NCI-H146 (cell line): ENCODE results near the gene RIBC2.
"Not testable (repeated sequence)": the region's sequence is repeated elsewhere in the genome, so short reads cannot be mapped to it uniquely, and the experiment has no call there.

Experiments
- DNase-seq: peaks from one replicate; lab custom pipeline; 2025; lab: John Stamatoyannopoulos, UW

RIBC2 gene, protein sequence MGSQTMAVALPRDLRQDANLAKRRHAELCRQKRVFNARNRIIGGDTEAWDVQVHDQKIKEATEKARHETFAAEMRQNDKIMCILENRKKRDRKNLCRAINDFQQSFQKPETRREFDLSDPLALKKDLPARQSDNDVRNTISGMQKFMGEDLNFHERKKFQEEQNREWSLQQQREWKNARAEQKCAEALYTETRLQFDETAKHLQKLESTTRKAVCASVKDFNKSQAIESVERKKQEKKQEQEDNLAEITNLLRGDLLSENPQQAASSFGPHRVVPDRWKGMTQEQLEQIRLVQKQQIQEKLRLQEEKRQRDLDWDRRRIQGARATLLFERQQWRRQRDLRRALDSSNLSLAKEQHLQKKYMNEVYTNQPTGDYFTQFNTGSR

GRCh38 chr22:45413368-45414211 lies at the start of gene RIBC2, which contains the start of gene SMC1B:
Gene RIBC2, plus strand, starts transcription at chr22:45413693. Its CDS starts 194 bp downstream, at chr22:45413887.
Gene SMC1B, minus strand, starts transcription at chr22:45413599. Its CDS starts 32 bp downstream, at chr22:45413567.
- peak; percentile 92 for DNase-seq

DNA sequence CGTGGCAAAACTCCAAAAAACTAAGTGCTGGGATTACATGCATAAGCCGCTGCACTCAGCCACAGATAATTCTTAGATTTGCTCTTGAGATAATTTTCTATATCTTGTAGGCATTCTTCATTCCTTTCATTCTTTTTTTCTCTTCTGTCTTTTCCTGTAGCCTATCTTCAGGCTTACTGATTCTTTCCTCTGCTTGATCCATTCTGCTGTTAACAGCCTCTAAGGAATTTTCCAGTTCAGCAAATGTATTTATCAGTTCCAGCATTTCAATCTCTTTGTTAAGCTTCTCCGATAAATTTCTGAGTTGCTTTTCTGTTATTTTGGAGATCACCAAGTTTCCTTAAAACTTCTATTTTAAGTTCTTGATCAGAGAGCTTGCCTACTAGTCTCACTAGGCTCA lies 46.8 kb upstream of the RIBC2 start:
- no peak for DNase-seq

- not testable (repeated sequence) for DNase-seq
Measured at GRCh38 chr22:45373592-45373991, 39.9 kb upstream of the RIBC2 start.

DNA sequence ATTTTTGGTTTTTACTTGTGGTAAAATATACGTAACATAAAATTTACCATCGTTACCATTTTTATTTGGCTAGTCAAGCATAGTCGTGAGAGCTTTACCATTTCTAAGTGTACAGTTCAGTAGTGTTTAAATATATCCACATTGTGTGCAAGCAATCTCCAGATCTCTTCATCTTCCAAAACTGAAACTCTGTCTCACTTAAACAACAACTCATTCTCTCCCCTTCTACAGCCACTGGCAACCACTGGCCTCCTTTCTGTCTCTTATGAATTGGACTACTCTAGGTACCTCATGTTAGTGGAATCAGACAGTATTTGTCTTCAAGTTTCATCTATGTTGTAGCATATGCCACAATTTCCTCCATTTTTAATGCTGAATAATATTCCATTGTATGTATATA lies 37.5 kb upstream of the RIBC2 start:
- no peak for DNase-seq

DNA sequence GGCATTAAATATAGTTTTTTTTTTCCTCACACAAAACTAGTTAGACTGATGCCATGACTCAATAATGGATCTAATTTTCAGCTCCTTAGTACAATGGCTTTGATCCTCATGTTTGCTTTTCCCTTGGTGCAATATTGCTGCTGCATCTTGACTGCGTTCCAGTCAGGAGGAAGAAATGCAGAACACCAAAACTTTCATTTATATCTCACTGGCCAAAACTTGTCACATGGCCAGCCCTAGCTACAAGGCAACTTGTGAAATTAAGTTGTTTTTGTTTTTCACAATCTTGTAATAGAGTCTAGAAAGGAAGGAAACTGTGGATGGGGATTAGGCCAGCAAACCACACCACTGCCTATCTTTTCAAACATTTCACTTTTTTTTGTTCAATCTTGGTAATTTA lies 36.8 kb upstream of the RIBC2 start:
- DNase-seq = no peak

GRCh38 chr22:45381348-45381747 lies 32.1 kb upstream of the RIBC2 start:
- no peak for DNase-seq

DNA sequence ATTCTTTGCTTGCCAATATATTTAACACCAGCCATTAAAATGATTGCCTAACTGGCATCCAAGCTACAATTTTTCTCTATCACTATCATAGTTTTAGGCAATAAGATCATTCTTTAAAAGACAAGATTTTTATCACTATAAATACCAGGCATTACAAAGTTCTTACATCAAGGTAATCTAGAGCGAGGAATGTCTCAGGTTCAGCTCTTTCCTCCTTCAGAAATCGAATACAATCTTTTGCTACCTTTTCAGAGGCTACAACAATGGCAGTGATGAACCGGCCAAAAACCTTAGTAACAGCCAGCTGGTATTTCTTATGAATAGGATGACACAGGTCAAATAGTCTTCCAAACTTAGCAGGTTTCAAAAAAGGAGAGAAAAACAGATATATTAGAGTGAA lies 23.9 kb upstream of the RIBC2 start:
- DNase-seq = no peak

DNA sequence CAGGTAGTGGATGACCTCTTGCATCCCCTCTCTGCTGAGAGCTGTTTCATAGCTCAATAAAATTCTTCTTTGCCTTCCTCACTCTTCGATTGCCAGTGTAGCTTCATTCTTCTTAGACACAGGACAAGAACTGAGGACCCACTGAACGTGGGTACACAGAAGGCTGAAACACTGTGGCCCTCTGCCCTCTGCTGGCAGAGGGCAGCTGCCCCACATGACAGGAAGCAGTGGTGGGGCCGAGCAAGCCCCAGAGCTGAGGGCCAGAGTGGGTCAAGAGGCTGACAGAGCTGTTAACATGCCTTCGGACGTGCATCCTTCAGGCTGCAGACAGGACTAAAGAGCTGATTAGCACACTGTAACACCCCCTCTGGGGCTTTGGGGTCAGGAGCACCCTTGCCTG lies 15.7 kb upstream of the RIBC2 start:
- no peak for DNase-seq

GRCh38 chr22:45398214-45398613 lies 15.3 kb upstream of the RIBC2 start:
- DNase-seq = no peak

- DNase-seq = peak; percentile 42
Measured at GRCh38 chr22:45399712-45400445, 13.6 kb upstream of the RIBC2 start.

GRCh38 chr22:45402466-45402985 lies 11.0 kb upstream of the RIBC2 start:
- no peak for DNase-seq

- DNase-seq = no peak
Measured at GRCh38 chr22:45407793-45408192, 5.7 kb upstream of the RIBC2 start.

DNA sequence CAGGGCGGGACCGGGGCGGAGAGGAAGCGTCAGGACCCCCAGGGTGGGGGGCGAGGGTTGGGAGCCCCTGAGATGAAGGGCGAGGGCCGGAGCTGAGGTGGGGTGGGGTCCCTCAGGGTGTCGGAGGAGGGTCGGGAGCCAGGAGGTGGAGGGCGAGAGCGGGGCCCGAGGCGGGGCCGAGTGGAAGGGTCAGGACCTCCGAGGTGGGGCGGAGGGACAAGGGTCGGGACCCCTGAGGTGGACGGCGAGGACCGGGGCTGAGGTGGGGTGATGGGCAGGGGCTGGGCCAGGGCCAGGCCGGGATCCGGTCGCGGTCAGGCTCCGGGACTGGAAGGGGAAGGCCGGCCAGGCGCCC lies 503 bp upstream of the RIBC2 start:
- DNase-seq = no peak

GRCh38 chr22:45418056-45418769 lies 4.7 kb downstream of the RIBC2 start:
- no peak for DNase-seq

DNA sequence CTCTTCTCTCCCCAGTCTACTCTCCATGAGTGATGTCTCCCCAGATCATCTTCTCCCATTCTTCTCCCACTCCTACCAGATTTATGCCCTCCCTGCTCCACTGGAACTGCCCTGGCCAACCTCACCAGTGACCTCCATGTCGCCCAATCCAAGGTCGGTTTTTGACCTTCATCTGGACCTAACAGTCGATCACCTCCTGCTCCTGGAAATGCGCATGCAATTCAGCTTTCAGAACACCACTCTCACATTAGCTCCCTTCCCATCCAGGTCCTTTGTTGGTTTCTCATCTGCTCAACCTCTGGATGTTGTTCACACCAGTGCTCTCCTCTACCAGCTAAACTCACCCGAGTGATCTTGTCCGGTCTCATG lies 5.3 kb downstream of the RIBC2 start:
- no peak for DNase-seq

- no peak for DNase-seq
Measured at GRCh38 chr22:45420011-45420410, 6.5 kb downstream of the RIBC2 start.

GRCh38 chr22:45420539-45420938 lies 7.0 kb downstream of the RIBC2 start:
- no peak for DNase-seq

GRCh38 chr22:45421349-45422055 lies 8.0 kb downstream of the RIBC2 start:
- no peak for DNase-seq

DNA sequence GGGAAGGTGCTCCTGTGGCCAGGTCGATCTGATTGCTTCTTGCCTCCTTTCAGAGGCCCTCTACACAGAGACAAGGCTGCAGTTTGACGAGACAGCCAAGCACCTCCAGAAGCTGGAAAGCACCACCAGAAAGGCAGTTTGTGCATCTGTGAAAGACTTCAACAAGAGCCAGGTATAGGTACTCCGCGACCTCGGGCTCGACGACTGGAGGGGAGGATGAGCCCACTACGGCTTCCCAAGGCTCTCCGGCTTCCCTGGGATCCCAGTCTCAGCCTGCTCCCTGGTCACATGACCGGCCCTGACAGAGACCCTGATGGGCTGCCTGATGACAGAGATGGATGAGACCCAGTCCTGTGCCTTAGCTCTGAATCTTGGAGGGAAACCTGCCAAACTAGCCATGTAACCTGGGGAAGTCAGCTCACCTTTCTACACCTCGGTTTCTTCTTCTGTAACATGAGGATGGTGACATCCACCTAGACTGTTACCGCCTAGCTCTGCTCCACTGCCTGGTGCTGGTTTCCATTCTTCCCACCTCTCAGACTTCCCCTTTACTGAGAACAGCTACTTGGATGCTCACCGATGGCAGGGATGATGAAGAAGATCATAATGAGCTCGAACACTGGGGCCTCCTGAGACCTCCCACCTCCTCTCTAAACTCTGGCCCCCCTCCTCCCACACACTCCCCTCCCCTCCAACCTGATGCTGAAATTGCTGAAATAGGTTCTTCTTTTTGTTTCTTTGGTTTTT lies 8.9 kb downstream of the RIBC2 start:
- no peak for DNase-seq

DNA sequence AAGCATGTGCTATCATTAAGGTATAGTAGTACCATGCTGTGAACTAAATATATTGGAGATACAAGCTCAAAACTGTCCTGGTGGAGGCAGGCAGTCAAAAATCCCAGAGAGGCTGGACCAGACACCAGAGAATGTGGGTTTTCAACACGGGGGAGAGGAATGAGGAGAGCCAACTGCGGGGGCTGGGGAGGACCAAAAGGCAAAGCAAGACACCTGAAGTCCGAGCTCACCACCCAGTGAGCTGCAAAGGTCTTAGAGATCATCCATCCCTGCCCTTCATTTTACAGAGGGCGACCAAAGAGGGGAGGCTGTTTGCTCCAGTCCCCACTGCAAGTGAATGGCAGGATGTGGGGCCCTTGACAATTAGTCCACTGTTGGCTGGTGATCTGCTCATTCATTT lies 10.0 kb downstream of the RIBC2 start:
- no peak for DNase-seq
